ENCODE measurements around the gene HMMR. TPM values are rescaled to one million over a fixed set of nuclear protein-coding genes. Genes with fewer than 3 reads are reported as not detected.
"Not testable (repeated sequence)": the region's sequence is repeated elsewhere in the genome, so short reads cannot be mapped to it uniquely, and the experiment has no call there.

The HMMR gene
- total RNA-seq, 1 experiment from 2014 or later: 57.6 TPM

DNA sequence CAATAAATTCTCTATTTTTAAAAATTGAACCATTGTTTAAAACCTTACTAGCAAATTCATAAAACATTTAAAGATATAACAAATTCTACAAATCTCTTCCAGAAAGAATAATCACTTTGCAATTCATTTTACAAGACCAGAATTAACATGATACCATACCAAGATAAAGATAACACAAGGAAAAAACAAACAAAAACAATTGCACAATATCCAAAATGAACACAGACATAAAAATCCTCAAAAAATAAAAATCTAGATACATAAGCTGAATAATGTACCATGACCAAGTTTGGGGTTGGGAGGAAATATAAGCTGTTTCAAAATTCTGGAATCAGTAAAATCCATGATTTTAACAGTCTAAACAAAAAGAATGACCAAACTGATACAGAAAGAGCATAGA is 11.9 kb upstream of the HMMR start:
- H3K27ac ChIP-seq (ENCODE audit: low read depth, low read length, poor library complexity, severe bottlenecking): no peak overlapping the region
- TF ChIP-seq EZH2 (IDR thresholded peaks at IDR 0.05; ENCODE audit: borderline replicate concordance, low read depth, low read length, poor library complexity, severe bottlenecking): no peak
- TF ChIP-seq, protein P1, sequence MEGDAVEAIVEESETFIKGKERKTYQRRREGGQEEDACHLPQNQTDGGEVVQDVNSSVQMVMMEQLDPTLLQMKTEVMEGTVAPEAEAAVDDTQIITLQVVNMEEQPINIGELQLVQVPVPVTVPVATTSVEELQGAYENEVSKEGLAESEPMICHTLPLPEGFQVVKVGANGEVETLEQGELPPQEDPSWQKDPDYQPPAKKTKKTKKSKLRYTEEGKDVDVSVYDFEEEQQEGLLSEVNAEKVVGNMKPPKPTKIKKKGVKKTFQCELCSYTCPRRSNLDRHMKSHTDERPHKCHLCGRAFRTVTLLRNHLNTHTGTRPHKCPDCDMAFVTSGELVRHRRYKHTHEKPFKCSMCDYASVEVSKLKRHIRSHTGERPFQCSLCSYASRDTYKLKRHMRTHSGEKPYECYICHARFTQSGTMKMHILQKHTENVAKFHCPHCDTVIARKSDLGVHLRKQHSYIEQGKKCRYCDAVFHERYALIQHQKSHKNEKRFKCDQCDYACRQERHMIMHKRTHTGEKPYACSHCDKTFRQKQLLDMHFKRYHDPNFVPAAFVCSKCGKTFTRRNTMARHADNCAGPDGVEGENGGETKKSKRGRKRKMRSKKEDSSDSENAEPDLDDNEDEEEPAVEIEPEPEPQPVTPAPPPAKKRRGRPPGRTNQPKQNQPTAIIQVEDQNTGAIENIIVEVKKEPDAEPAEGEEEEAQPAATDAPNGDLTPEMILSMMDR (conservative IDR thresholded peaks at IDR 0.05; ENCODE audit: low read depth, low read length): no peak
- H3K27me3 ChIP-seq (replicated peaks; ENCODE audit: insufficient read depth, low read depth, low read length, poor library complexity): no peaks in the 10 kb centered on the region
- no peaks in the 10 kb centered on the region for H3K9me3 ChIP-seq (ENCODE audit: low read depth, low read length, poor library complexity, severe bottlenecking)
- DNase-seq (ENCODE audit: low spot score): no peak
- H3K36me3 ChIP-seq (ENCODE audit: insufficient read depth, low read length, poor library complexity, severe bottlenecking): peaks cover 80% of the 10 kb centered on the region
- no TSS peak for BruUV-seq (replicated peaks)
- ChIA-PET POLR2A (ENCODE audit: low non-redundant PET) (no interaction called here), CTCF (no interaction called here)
- H3K4me1 ChIP-seq (ENCODE audit: insufficient read depth, low read length, poor library complexity, severe bottlenecking): no peaks in the 10 kb centered on the region
- no peak overlapping the region for H3K4me3 ChIP-seq (ENCODE audit: low read depth, low read length, poor library complexity, severe bottlenecking)
- intact Hi-C loops (cut with micrococcal nuclease; ENCODE audit: unreplicated experiment): no loop called here

DNA sequence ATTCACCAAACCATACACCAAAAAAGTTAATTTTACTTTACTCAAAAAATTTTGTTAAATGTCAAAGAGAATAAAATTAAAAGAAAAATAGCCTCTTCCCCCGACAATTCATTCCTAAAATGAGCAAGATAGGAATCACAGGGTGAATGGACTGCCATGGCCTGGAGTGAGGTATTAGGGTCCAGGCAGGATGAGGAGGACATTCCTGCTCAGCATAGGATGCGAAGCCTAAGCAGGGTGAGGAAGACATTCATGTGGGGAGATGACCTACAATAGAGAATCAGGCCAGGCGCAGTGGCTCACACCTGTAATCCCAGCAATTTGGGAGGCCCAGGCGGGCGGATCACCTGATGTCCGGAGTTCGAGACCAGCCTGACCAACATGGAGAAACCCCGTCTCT is 8.9 kb upstream of the HMMR start:
- Histone ChIP-seq H3K27me3 (replicated peaks; ENCODE audit: insufficient read depth, low read depth, low read length, poor library complexity) (no peaks in the 10 kb centered on the region), H3K36me3 (ENCODE audit: insufficient read depth, low read length, poor library complexity, severe bottlenecking) (peaks cover 75% of the 10 kb centered on the region), H3K4me3 (ENCODE audit: low read depth, low read length, poor library complexity, severe bottlenecking) (no peak overlapping the region), H3K27ac (ENCODE audit: low read depth, low read length, poor library complexity, severe bottlenecking) (no peak overlapping the region), H3K4me1 (ENCODE audit: insufficient read depth, low read length, poor library complexity, severe bottlenecking) (peaks cover 4% of the 10 kb centered on the region), H3K9me3 (ENCODE audit: low read depth, low read length, poor library complexity, severe bottlenecking) (no peaks in the 10 kb centered on the region)
- POLR2A ChIA-PET (ENCODE audit: low non-redundant PET): no interaction called here
- no TSS peak for BruUV-seq (replicated peaks)
- intact Hi-C loops (cut with micrococcal nuclease; ENCODE audit: unreplicated experiment): no loop called here
- no peak for DNase-seq (ENCODE audit: low spot score)
- CTCF ChIA-PET: no interaction called here
- TF ChIP-seq, protein P1 (conservative IDR thresholded peaks at IDR 0.05; ENCODE audit: low read depth, low read length): no peak
- no peak for TF ChIP-seq EZH2 (IDR thresholded peaks at IDR 0.05; ENCODE audit: borderline replicate concordance, low read depth, low read length, poor library complexity, severe bottlenecking)

- Histone ChIP-seq H3K27ac (ENCODE audit: low read depth, low read length, poor library complexity, severe bottlenecking) (no peak overlapping the region), H3K9me3 (ENCODE audit: low read depth, low read length, poor library complexity, severe bottlenecking) (no peaks in the 10 kb centered on the region), H3K27me3 (replicated peaks; ENCODE audit: insufficient read depth, low read depth, low read length, poor library complexity) (no peaks in the 10 kb centered on the region), H3K36me3 (ENCODE audit: insufficient read depth, low read length, poor library complexity, severe bottlenecking) (peaks cover 62% of the 10 kb centered on the region), H3K4me3 (ENCODE audit: low read depth, low read length, poor library complexity, severe bottlenecking) (no peak overlapping the region), H3K4me1 (ENCODE audit: insufficient read depth, low read length, poor library complexity, severe bottlenecking) (peaks cover 14% of the 10 kb centered on the region)
- no peak for TF ChIP-seq EZH2 (IDR thresholded peaks at IDR 0.05; ENCODE audit: borderline replicate concordance, low read depth, low read length, poor library complexity, severe bottlenecking)
- TF ChIP-seq, protein P1 (conservative IDR thresholded peaks at IDR 0.05; ENCODE audit: low read depth, low read length): no peak
- DNase-seq (ENCODE audit: low spot score): no peak
- intact Hi-C loops (cut with micrococcal nuclease; ENCODE audit: unreplicated experiment): no loop called here
- ChIA-PET CTCF (no interaction called here), POLR2A (ENCODE audit: low non-redundant PET) (no interaction called here)
- BruUV-seq (replicated peaks): no TSS peak
Observed at GRCh38 chr5:163453705-163454104, 6.7 kb upstream of the HMMR start.

GRCh38 chr5:163455406-163455805 is 5.0 kb upstream of the HMMR start:
- H3K4me1 ChIP-seq (ENCODE audit: insufficient read depth, low read length, poor library complexity, severe bottlenecking): peaks cover 14% of the 10 kb centered on the region
- H3K27me3 ChIP-seq (replicated peaks; ENCODE audit: insufficient read depth, low read depth, low read length, poor library complexity); CTCF ChIA-PET; H3K9me3 ChIP-seq (ENCODE audit: low read depth, low read length, poor library complexity, severe bottlenecking); POLR2A ChIA-PET (ENCODE audit: low non-redundant PET); BruUV-seq (replicated peaks); DNase-seq (ENCODE audit: low spot score); H3K4me3 ChIP-seq (ENCODE audit: low read depth, low read length, poor library complexity, severe bottlenecking); intact Hi-C loops (cut with micrococcal nuclease; ENCODE audit: unreplicated experiment); H3K27ac ChIP-seq (ENCODE audit: low read depth, low read length, poor library complexity, severe bottlenecking): not testable (repeated sequence)
- H3K36me3 ChIP-seq (ENCODE audit: insufficient read depth, low read length, poor library complexity, severe bottlenecking): peaks cover 53% of the 10 kb centered on the region
